Heart left ventricle (tissue), 13 donors: ENCODE measurements around the gene KIAA0825.

Source experiments
- POLR2A ChIP-seq, 2 donors: fragments of 450-650 bp; IDR thresholded peaks; one replicate each; pipeline ENCODE4 v1.6.1; 2017; ENCODE audit warnings: antibody characterized with exemption in 2 of 2, mild to moderate bottlenecking in 2 of 2, moderate library complexity in 2 of 2
- TF ChIP-seq, protein P1 (sequence below), 12 donors: fragments of 200-600 bp; sonication (generic) in 4 of 12; IDR thresholded peaks; one replicate each; pipeline versions ENCODE4 v1.5.0 to v1.8.0; 2018 to 2022; ENCODE audit warnings: antibody characterized with exemption in 12 of 12, mild to moderate bottlenecking in 5 of 12
- donor health status: ischemic (EF 13 %, LVEDD 7.1; RV severe dilation, severe dysfunction).
- donor health status: DM: no; HTN: yes; CAD: no.
- donor health status: DM: no; HTN: no; CAD: no.
- donor health status: ischemic (EF 25% LVEDD 6.9; RV normal size, moderate dysfunction).
- donor health status: ischemic (EF 25% LVEDD 5.7; RV mildly dilated, moderate dysfunction).
- donor health status: ischemic (EF 35%, LVEDD 5.7; RV mildly dilated, moderate dysfunction).
- donor health status: nonischemic (EF 11% LVEDD 7.7; RV severe dilation, severe dysfunction).
- donor health status: DM: yes; HTN: yes; CAD: no.
- donor health status: PGD.
- donor health status: ischemic (EF 29% LVEDD 5.4; RV normal size, mild dysfunction).
- donor health status: nonischemic (EF 23%, LVEDD 6.1; RV moderate dilation, normal function).

DNA sequence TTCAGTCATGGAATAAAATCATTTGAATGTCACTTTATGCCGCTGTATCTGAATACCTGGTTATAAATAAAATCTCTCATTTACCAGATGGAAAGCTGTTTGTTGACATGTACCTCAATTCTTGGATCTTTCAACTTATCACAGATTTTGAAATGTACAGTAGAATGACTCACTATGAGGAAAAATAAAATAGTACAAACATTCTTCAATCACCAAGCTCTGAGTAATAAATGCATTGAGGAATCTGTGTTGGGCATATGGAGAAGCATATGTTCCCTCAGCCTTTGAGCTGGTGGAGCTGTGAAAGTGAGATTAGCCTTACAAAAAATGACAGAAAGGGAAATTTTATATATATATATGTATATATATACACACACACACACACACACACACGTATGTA lies 175.4 kb downstream of the KIAA0825 start:
- TF ChIP-seq, protein P1, sequence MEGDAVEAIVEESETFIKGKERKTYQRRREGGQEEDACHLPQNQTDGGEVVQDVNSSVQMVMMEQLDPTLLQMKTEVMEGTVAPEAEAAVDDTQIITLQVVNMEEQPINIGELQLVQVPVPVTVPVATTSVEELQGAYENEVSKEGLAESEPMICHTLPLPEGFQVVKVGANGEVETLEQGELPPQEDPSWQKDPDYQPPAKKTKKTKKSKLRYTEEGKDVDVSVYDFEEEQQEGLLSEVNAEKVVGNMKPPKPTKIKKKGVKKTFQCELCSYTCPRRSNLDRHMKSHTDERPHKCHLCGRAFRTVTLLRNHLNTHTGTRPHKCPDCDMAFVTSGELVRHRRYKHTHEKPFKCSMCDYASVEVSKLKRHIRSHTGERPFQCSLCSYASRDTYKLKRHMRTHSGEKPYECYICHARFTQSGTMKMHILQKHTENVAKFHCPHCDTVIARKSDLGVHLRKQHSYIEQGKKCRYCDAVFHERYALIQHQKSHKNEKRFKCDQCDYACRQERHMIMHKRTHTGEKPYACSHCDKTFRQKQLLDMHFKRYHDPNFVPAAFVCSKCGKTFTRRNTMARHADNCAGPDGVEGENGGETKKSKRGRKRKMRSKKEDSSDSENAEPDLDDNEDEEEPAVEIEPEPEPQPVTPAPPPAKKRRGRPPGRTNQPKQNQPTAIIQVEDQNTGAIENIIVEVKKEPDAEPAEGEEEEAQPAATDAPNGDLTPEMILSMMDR (IDR thresholded peaks at IDR 0.05) = no peak
- no peak for TF ChIP-seq POLR2A (IDR thresholded peaks at IDR 0.05)
